COLO668 (cell line): ENCODE results near the gene CBFA2T2.
A peak's percentile ranks its signal among the peaks of the same experiment; 100 is the strongest.
"Not testable (repeated sequence)": the region's sequence is repeated elsewhere in the genome, so short reads cannot be mapped to it uniquely, and the experiment has no call there.

Source experiments
- DNase-seq: peaks from one replicate; lab custom pipeline; 2025; ENCODE audit not compliant: unreplicated experiment; lab: John Stamatoyannopoulos, UW

Gene CBFA2T2

DNA sequence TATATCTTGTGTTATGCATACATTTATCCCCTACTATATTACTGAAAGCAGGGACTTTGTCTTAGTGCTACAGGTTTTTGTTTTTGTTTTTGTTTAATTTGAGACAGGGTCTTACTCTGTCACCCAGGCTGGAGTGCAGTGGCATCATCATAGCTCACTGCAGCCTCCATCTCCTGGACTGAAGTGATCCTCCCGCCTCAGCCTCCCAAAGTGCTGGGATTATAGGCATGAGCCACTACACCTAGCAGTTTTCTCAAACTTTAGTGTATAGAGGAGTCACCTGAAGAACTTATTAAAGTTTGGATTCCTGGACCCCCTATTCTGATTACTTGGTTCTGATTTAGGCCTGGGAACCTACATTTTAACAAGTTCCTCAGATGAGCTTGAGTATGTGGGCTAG is 51.9 kb downstream of the CBFA2T2 start:
- no peak for DNase-seq

DNA sequence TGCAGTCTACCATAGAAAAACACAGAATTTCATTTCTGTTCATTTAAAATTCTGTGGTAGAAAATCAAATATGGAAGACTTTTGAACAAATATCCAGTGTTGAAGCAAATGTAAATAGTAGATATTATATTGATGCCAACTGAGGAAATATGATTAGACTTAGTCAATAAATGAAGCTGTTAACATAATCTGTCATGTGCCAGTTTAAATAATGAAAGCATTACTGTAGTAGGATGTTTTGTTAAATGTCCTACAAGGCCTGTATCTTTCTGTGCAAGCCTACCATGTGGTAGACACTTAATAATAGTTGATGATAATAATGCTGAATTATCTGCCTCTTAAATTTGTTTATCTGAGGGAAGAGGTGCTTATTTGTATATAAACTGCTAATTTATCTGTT is 55.9 kb downstream of the CBFA2T2 start:
- DNase-seq = no peak

GRCh38 chr20:33549229-33549999 is 59.5 kb downstream of the CBFA2T2 start:
- no peak for DNase-seq

GRCh38 chr20:33551778-33552177 is 61.9 kb downstream of the CBFA2T2 start:
- no peak for DNase-seq

- no peak for DNase-seq
Measured at GRCh38 chr20:33552519-33552918, 62.6 kb downstream of the CBFA2T2 start.

- no peak for DNase-seq
Measured at GRCh38 chr20:33553516-33553915, 63.6 kb downstream of the CBFA2T2 start.

DNA sequence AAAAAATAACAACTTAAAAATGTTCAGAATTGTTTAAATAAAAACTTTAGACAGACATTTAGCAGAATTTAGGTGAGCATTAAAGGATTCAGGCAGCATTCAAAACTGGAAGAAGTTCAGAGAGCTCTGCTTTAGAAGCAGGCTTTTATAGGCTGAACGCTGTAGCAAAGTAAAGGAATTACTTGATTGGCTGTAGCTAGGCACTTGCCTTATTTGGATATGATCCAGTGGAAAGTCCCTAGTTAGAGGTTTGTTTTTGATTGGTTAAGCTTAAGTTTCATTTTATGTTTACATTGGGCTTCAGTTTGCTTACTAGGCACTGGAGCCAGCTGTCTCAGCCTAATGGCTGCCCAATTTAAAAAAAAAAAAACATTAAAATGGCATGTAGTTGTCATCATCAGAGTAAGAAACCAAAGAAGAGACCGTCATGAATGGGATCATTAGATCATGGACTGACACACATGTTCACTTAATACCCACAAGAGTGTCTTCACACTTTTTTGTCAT is 65.1 kb downstream of the CBFA2T2 start:
- peak; percentile 65 for DNase-seq

DNA sequence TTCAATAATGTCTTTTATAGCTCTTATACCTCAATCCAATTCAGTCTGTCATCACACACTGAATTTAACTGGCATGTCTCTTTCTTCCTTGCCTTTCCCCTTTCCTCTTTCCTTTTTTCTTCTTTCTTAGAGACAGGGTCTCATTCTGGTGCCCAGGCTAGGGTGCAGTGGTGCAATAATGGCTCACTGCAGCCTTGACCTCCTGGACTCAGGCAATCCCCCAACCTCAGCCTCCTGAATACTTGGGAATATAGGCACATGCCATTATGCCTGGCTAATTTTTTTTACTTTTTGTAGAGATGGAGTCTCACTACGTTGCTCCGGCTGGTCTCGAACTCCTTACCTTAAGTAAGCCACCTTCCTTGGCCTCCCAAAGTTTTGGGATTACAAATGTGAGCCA is 65.9 kb downstream of the CBFA2T2 start:
- DNase-seq = no peak

- no peak for DNase-seq
Measured at GRCh38 chr20:33556246-33556645, 66.3 kb downstream of the CBFA2T2 start.

DNA sequence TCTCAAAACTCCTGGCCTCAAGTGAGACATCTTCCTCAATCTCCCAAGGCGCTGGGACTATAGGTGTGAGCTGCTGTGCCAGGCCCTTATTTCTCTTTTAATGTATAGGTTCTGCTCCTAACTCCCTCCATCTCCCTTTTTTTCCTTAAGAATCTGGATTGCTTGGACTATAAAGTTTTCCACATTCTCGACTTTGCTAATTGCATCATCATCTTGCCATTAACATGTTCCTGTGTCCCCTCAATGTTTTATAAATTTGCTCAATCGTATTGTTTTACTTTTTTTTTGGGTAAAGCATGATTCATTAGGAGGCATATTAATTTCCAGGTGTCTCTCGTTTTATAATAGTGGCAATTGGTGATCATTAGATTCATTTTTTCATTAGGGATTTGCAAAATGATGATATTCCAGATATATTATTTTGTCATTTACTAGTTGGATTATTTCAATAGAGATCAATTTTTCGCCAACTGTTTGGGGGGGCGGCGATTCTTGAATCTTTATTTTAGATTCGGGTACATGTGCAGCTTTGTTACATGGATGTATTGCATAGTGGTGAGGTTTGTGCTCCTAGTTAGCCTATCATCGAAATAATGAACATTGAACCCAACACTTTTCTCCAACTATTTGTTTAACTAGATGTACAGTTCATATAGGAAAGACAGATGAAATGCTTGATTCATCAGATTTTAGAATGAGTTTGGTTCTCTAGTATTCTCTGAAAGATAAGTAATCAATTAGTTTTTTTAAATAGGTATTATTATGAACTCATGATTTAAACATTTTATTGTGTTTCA is 68.7 kb downstream of the CBFA2T2 start:
- no peak for DNase-seq

GRCh38 chr20:33559212-33559611 is 69.3 kb downstream of the CBFA2T2 start:
- DNase-seq = no peak

GRCh38 chr20:33560026-33560425 is 70.1 kb downstream of the CBFA2T2 start:
- no peak for DNase-seq

- DNase-seq = not testable (repeated sequence)
Measured at GRCh38 chr20:33561053-33561452, 71.2 kb downstream of the CBFA2T2 start.

- peak; percentile 91 for DNase-seq
Measured at GRCh38 chr20:33561692-33562601, 72.1 kb downstream of the CBFA2T2 start.

DNA sequence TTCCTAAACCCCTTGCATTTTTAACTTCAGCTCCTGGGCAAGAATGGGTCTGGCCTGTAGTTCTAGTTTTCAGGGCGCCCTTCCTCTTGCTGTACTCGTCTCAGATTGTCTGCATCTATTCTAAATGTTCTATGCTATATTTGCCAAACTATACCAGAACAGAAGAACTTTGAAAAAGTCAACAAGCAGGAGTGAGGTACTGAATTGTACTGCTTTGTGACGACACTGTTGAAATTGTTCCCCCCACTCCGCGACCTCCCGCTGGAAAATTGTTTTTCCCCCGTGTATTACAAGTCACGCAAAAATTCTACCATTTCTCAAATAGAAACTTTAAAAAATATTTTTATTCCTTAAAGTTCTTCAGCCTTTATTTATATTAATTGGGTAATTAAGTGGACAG is 73.9 kb downstream of the CBFA2T2 start:
- no peak for DNase-seq

DNA sequence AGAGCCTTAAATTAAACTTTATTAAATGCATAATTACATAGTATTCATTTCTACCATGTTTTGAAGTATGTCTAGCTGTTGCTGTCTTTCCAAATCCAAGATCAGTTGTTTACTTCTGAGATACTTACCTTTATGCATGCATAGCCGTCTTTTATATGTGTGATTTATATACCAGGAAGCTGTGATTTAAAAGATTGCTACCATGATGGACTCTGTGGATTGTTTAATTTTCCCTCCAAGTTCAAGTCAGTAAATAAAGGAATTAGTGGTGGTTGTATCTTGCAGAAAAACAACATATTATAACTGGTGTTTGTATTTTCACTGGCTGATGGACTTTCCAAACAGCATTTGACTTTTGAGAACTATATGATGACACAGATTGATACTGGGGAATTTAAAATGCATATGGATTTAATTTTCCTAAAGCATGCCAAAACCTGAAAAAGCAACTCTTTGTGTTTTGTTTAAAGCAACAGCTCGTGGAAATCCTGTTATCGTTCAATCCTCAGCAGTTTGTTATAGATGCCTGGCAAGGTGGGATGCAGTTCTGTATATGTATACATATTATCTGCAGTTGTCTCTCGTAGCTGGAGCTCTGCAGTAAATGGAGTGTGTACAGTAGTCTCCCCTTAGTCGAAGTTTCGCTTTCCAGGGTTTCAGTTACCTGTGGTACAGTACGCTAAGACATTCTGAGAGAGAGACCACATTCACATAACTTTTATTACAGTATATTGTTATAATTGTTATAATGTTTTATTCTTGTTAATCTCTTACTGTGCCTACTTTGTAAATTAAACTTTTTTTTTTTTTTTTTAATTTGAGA is 77.1 kb downstream of the CBFA2T2 start:
- DNase-seq = no peak

DNA sequence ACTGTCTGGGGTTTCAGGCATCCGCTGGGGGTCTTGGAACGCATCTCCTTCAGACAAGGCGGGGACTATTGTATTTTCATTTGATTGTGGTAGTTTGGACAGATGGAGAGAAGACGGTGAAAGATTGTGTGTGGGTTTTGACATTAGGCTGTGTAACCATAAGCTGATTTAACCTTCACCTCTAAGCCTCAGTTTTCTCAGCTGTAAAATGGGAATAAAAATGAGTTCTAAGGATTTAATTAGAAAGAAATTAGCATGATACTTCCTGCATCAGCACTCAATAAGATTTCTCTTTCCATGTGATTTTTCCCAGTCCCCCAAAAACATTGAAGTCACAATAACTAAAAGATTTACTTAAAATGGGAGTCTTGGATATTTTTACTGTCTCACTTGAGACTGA is 78.1 kb downstream of the CBFA2T2 start:
- no peak for DNase-seq

GRCh38 chr20:33568378-33568777 is 78.5 kb downstream of the CBFA2T2 start:
- peak; percentile 99 for DNase-seq

DNA sequence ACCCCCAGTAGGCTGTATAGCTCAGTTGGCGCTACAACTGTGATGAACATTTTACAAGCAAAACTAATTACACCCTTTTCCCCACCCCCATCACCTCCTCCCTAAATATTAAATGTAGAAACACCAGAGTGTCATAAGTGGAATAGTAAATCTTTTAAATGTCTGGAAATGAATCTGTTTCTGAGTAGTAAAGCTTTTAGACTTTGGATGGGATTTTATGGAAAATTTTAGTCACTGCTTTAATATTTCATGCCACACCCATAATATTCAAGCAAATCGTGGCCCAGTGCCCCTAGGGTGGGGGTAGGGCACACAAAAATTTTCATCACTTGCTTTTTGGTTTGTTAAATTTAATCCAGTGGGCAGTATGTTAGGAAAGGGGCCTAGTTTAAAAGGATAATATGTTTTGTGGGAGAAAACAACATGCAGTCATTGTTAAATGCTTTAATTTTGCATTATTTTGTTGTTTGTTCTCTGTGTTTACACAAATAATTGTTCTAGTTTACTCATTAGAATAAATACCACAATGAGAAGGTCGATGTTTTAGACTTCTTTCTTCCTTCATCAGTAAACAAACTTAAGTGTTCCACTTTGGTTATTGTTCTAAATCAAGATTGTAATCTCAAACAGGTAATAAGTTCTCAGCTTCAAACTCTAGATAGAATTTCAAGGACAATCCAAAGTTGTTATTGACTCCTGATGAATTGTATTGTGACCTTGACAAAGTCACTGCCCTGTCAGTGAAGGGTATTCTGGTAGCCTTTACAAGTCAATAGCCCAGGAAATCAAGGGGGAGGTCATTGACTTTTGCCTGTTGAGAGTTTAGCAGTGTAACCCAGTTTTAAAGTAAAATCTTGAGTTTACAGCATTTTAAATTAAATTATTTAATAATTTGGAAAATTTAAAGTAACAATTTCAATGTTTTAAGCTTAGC is 79.2 kb downstream of the CBFA2T2 start:
- no peak for DNase-seq
